Panc1 (cell line): Measurements from ENCODE around the gene CPLANE2. TPM values are rescaled to one million over a fixed set of nuclear protein-coding genes. Genes with fewer than 3 reads are reported as not detected.

Experiments used
- ATAC-seq: fragments of 200-7000 bp; cut with Tn5 transposase; 2 replicates; pipeline ENCODE4 v1.9.1; 2020; ENCODE audit warnings: mild to moderate bottlenecking, moderate library complexity
- BruUV-seq: library from RNA; stranded (reverse); fragments of 400-500 nt; replicated peaks from 2 replicates; lab custom pipeline; 2021; lab: Mats Ljungman, UMichigan
- CTCF ChIA-PET: fragments of 300-600 bp; sonication (Branson Sonifier 250); formaldehyde crosslinking; loops from one replicate; lab custom pipeline; 2022; ENCODE audit warnings: antibody characterized with exemption; lab: Charles Lee
- POLR2A ChIA-PET: fragments of 300-600 bp; sonication (Branson Sonifier 250); formaldehyde crosslinking; loops from one replicate; lab custom pipeline; 2022; ENCODE audit warnings: antibody characterized with exemption; lab: Charles Lee
- DNase-seq: peaks from one replicate; pipeline ENCODE4 v3.0.0-alpha.2; 2010; ENCODE audit warnings: low read depth, low spot score
- H3K27ac ChIP-seq: 2 replicates; pipeline ENCODE4 v1.5.1; 2011; ENCODE audit warnings: mild to moderate bottlenecking, low read length, inconsistent platforms
- H3K27me3 ChIP-seq: fragments of 200-500 bp; sonication (Bioruptor generic); 2 replicates; pipeline ENCODE4 v1.6.0; 2014; ENCODE audit warnings: low read length, inconsistent platforms; ENCODE audit not compliant: control insufficient read depth, insufficient read depth
- H3K36me3 ChIP-seq: fragments of 200-500 bp; sonication (Bioruptor generic); 2 replicates; pipeline ENCODE4 v1.5.1; 2014; ENCODE audit warnings: inconsistent platforms, mild to moderate bottlenecking, low read length, moderate library complexity; ENCODE audit not compliant: control insufficient read depth, insufficient read depth
- H3K4me1 ChIP-seq: 2 replicates; pipeline ENCODE4 v1.5.1; 2011; ENCODE audit warnings: inconsistent platforms, mild to moderate bottlenecking, low read length, moderate library complexity; ENCODE audit not compliant: control insufficient read depth, insufficient read depth
- H3K4me3 ChIP-seq, 2 experiments: 2 replicates each; pipeline ENCODE4 v1.5.1; 2011 to 2012; ENCODE audit warnings: low read depth in 2 of 2, low read length in 2 of 2, mild to moderate bottlenecking in 2 of 2, inconsistent platforms in 1 of 2, moderate library complexity in 1 of 2
- H3K9me3 ChIP-seq: fragments of 200-500 bp; sonication (Bioruptor generic); 2 replicates; pipeline ENCODE4 v1.5.1; 2014; ENCODE audit warnings: low read depth, mild to moderate bottlenecking, inconsistent platforms, low read length, moderate library complexity; ENCODE audit not compliant: control insufficient read depth, insufficient read depth
- POLR2AphosphoS5 ChIP-seq: IDR thresholded peaks from 2 replicates; pipeline ENCODE4 v1.6.1; 2012; ENCODE audit warnings: mild to moderate bottlenecking, low read depth, low read length, moderate library complexity
- SIN3A ChIP-seq: IDR thresholded peaks from 2 replicates; pipeline ENCODE4 v1.6.1; 2012; ENCODE audit warnings: low read depth, mild to moderate bottlenecking, low read length, moderate library complexity, borderline replicate concordance; ENCODE audit not compliant: insufficient read depth
- TCF7L2 ChIP-seq: IDR thresholded peaks from 2 replicates; pipeline ENCODE4 v1.6.1; 2011; ENCODE audit warnings: mild to moderate bottlenecking, low read depth, low read length, inconsistent platforms
- in situ Hi-C: cut with HindIII; loops from 2 replicates; pipeline ENCODE4 v1.10.0; 2016; ENCODE audit warnings: low sequenced_read_pairs, low pct_unique_long_range_greater_than_20kb
- intact Hi-C: fragments of 100-400 bp; cut with micrococcal nuclease; formaldehyde crosslinking; loops from one replicate; pipeline ENCODE4 v1.10.0; 2022; ENCODE audit not compliant: unreplicated experiment
- total RNA-seq: library from RNA; stranded (reverse); gene quantifications from one replicate; pipeline ENCODE4 v1.2.1, GENCODE V29; 2021; ENCODE audit not compliant: unreplicated experiment
- TF ChIP-seq, protein P1 (sequence below), 2 experiments: IDR thresholded peaks; 2 replicates each; pipeline ENCODE4 v1.6.1; 2011 to 2012; ENCODE audit warnings: low read depth in 2 of 2, control low read depth in 1 of 2, low read length in 1 of 2, mild to moderate bottlenecking in 1 of 2, moderate library complexity in 1 of 2; ENCODE audit not compliant: insufficient read depth in 1 of 2
- TF ChIP-seq, protein P2 (sequence below): fragments of 450-650 bp; IDR thresholded peaks from 2 replicates; pipeline ENCODE4 v1.5.1; 2017; ENCODE audit warnings: mild to moderate bottlenecking

Gene CPLANE2
- total RNA-seq, 1 experiment from 2014 or later: 17.8 TPM

DNA sequence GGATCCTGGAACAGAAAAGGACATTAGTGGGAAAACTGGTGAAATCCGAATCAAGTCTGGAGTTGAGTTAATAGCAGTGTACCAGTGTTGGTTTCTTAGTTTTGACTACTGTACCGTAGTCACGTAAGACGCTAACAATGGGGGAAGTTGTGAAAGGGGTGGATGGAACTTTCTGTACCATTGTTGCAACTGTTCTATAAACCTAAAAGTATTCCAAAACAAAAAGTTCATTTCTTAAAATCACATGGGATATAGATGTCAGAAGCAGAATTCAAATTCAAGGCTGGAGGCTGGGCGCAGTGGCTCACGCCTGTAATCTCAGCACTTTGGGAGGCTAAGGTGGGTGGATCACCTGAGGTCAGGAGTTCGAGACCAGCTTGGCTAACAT, 41.5 kb downstream of the CPLANE2 start:
- CTCF ChIA-PET: no interaction called here

DNA sequence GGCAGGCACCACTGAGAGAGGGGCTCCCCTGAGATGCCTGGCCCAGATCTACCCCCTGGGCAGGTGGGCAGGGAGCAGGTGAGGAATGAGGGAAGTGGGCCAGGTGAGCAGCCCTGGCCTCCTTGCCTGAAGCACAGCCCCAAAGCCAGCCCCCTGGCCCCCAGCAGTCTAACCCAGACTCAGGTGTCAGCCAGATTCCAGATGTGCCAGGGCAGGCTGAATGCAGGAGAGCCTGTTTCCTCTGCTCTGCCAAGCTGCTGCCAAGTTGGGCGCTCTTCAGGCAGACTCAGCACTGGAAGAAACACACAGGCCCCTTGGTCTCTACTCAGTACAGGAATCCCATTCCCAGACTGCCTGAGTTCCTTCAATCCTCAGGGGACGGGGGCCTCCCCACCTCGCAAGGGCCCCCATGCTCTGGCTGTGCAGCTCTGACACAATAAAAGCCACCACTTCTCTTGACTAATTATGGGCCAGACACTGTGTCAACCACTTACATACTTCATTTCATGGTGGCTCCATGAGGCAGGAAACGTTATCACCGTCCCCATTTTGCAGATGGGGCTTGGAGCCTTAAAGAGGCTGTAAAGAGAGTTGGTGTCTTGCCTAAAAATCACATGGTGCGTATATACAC, 45.0 kb downstream of the CPLANE2 start:
- no peak for DNase-seq

More for the DNA sequence above, 41.5 kb downstream of the CPLANE2 start:
- TF ChIP-seq, protein P1, sequence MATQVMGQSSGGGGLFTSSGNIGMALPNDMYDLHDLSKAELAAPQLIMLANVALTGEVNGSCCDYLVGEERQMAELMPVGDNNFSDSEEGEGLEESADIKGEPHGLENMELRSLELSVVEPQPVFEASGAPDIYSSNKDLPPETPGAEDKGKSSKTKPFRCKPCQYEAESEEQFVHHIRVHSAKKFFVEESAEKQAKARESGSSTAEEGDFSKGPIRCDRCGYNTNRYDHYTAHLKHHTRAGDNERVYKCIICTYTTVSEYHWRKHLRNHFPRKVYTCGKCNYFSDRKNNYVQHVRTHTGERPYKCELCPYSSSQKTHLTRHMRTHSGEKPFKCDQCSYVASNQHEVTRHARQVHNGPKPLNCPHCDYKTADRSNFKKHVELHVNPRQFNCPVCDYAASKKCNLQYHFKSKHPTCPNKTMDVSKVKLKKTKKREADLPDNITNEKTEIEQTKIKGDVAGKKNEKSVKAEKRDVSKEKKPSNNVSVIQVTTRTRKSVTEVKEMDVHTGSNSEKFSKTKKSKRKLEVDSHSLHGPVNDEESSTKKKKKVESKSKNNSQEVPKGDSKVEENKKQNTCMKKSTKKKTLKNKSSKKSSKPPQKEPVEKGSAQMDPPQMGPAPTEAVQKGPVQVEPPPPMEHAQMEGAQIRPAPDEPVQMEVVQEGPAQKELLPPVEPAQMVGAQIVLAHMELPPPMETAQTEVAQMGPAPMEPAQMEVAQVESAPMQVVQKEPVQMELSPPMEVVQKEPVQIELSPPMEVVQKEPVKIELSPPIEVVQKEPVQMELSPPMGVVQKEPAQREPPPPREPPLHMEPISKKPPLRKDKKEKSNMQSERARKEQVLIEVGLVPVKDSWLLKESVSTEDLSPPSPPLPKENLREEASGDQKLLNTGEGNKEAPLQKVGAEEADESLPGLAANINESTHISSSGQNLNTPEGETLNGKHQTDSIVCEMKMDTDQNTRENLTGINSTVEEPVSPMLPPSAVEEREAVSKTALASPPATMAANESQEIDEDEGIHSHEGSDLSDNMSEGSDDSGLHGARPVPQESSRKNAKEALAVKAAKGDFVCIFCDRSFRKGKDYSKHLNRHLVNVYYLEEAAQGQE (IDR thresholded peaks at IDR 0.05; ENCODE audit: insufficient read depth in 1 of 2, low read depth in 2 of 2, low read length in 1 of 2): no peak
- TF ChIP-seq, protein P2, sequence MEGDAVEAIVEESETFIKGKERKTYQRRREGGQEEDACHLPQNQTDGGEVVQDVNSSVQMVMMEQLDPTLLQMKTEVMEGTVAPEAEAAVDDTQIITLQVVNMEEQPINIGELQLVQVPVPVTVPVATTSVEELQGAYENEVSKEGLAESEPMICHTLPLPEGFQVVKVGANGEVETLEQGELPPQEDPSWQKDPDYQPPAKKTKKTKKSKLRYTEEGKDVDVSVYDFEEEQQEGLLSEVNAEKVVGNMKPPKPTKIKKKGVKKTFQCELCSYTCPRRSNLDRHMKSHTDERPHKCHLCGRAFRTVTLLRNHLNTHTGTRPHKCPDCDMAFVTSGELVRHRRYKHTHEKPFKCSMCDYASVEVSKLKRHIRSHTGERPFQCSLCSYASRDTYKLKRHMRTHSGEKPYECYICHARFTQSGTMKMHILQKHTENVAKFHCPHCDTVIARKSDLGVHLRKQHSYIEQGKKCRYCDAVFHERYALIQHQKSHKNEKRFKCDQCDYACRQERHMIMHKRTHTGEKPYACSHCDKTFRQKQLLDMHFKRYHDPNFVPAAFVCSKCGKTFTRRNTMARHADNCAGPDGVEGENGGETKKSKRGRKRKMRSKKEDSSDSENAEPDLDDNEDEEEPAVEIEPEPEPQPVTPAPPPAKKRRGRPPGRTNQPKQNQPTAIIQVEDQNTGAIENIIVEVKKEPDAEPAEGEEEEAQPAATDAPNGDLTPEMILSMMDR: no peak
- TF ChIP-seq SIN3A (no peak), POLR2AphosphoS5 (no peak), TCF7L2 (no peak)
- H3K4me3 ChIP-seq: no peak overlapping the region
- intact Hi-C loops (no loop called here), in situ Hi-C loops (no loop called here)
- H3K27me3 ChIP-seq: no peaks in the 10 kb centered on the region
- DNase-seq: no peak
- no peaks in the 10 kb centered on the region for H3K36me3 ChIP-seq
- BruUV-seq: no TSS peak
- H3K4me1 ChIP-seq: peaks cover 5% of the 10 kb centered on the region
- POLR2A ChIA-PET: no interaction called here
- H3K9me3 ChIP-seq: no peaks in the 10 kb centered on the region
- H3K27ac ChIP-seq: no peak overlapping the region
- peak; percentile 13; the same call in 1 of the 2 replicates for ATAC-seq

More for the DNA sequence above, 45.0 kb downstream of the CPLANE2 start:
- no peak for ATAC-seq
- H3K9me3 ChIP-seq: no peaks in the 10 kb centered on the region
- TF ChIP-seq TCF7L2 (no peak), POLR2AphosphoS5 (no peak), SIN3A (no peak)
- TF ChIP-seq, protein P2: no peak
- TF ChIP-seq, protein P1 (IDR thresholded peaks at IDR 0.05; ENCODE audit: insufficient read depth in 1 of 2, low read depth in 2 of 2, low read length in 1 of 2): no peak
- ChIA-PET POLR2A (no interaction called here), CTCF (no interaction called here)
- no TSS peak for BruUV-seq
- no peak overlapping the region for H3K4me3 ChIP-seq
- in situ Hi-C loops: no loop called here
- peaks cover 37% of the 10 kb centered on the region for H3K4me1 ChIP-seq
- H3K27me3 ChIP-seq: no peaks in the 10 kb centered on the region
- H3K36me3 ChIP-seq: no peaks in the 10 kb centered on the region
- H3K27ac ChIP-seq: no peak overlapping the region
- intact Hi-C loops: no loop called here
